GM12873 (cell line): ENCODE measurements around the gene KIF20B.

ENCODE experiments used
- TF ChIP-seq, protein P1 (sequence below): IDR thresholded peaks from 2 replicates; pipeline ENCODE4 v1.5.1; 2012; ENCODE audit warnings: low read depth, mild to moderate bottlenecking, moderate library complexity, low read length, control low read depth; ENCODE audit not compliant: insufficient read depth; ENCODE audit errors: missing control alignments

KIF20B gene

DNA sequence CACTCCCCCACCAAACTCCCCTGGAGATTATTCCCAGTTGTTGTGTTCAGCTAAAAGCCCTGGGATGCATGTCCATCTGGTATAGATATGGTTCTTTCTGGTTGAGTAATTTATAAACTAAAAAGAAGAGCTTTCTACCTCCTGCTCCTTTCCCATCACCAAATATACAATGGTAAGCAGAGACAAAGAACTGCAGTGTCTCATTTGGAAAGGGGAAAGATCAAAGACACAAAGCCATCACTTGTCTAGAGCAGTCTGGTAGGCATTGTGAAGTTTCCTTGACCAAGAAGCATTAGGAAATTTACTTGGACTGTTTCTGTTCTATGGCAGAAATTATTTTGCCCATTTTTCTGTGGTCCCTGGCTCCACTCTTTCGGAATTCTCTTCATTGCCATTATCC lies 31.4 kb upstream of the KIF20B start:
- TF ChIP-seq, protein P1, sequence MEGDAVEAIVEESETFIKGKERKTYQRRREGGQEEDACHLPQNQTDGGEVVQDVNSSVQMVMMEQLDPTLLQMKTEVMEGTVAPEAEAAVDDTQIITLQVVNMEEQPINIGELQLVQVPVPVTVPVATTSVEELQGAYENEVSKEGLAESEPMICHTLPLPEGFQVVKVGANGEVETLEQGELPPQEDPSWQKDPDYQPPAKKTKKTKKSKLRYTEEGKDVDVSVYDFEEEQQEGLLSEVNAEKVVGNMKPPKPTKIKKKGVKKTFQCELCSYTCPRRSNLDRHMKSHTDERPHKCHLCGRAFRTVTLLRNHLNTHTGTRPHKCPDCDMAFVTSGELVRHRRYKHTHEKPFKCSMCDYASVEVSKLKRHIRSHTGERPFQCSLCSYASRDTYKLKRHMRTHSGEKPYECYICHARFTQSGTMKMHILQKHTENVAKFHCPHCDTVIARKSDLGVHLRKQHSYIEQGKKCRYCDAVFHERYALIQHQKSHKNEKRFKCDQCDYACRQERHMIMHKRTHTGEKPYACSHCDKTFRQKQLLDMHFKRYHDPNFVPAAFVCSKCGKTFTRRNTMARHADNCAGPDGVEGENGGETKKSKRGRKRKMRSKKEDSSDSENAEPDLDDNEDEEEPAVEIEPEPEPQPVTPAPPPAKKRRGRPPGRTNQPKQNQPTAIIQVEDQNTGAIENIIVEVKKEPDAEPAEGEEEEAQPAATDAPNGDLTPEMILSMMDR = no peak

DNA sequence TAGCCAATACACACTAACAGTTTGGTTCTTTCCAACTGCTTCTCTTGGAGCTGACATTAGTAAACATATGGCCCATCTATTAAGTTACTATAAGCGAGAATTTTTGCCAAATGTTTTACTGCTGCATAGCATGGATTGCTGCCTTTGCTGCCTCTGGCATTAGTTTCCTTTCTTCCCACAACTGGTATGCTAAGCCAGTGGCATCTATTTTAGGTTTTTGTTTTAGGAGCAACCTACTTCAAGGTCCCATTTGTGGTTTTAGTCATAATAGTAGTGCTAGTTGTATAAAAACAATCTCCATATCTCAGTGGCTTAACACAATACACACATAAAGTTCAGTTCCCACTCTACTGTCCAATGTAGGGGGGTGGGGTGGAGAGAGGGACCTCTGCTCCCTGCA lies 30.5 kb upstream of the KIF20B start:
- TF ChIP-seq, protein P1 = no peak

DNA sequence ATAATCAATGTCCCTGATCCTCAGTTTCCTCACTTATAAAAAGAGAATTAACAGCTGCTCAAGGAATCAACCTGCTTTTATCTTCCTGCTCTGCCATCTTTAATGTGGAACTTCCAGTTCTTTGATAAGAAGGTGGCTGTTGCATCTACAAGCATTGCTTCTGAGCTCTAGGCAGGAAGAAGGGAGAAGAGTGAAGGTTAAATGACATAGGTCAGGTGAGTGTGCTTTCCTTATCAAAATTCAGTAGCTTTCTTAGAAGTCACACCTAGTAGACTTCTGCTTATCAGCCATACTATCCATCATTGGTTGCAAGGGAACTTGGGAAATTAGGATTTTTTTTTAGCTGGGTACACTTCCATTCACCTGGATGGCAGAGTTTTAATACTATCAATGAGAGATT lies 24.0 kb upstream of the KIF20B start:
- TF ChIP-seq, protein P1 = no peak

DNA sequence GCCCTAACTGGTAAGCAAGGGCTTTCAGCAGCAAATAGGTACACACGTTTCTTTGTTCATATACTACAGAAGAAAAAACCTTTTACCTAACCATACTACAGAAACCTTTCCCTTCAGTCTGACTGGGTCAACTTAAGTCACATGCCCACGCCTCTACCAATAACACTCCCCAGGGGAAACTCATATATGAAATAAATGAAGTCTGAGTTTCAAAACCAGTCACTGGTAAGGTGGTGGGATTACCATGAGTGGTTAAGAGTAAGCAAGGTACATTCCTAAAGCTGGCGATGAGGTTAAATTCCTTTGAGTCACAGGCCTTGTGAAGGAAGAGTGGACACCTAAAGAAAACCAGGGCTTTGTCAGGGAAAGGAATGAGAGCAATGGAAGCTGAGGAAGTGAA lies 21.4 kb upstream of the KIF20B start:
- TF ChIP-seq, protein P1 = no peak

DNA sequence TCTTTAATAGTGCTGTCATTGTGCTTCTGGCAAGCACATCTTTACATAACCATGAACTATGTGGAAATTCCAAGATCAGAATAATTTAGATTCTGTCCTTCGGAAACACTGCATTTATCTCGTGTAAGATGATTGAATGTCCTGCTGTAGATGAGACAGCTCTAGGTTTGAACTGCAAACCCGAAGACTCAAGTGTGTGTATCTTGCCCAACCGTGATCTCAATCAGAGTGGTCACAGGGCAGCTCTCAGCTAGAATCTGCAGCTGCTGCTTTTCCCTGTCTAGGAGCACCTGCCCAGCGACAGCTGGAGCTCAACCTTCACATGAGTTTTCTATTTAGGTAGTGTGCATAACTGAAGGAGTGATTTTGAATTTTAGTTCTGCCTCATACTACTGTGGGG lies 17.5 kb upstream of the KIF20B start:
- TF ChIP-seq, protein P1 = no peak

DNA sequence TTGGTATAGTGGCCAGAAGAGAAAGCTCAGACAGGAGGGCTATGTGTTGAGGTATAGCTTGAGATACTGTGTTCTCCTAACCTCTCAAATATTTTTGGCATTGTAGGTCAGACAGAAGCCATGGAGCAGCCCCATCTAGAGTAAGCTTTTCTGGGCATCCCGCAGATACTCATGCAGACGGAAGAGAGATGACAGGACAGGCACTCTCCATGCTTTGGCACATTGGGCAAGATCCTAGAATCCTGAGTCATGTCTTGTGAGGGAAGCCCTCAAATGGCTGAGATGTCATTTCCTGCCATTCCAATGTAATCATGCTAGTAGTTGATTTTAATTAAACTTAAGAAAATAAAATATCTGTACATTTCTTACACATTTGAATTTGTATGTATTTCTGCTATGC lies 16.8 kb upstream of the KIF20B start:
- TF ChIP-seq, protein P1 = no peak

DNA sequence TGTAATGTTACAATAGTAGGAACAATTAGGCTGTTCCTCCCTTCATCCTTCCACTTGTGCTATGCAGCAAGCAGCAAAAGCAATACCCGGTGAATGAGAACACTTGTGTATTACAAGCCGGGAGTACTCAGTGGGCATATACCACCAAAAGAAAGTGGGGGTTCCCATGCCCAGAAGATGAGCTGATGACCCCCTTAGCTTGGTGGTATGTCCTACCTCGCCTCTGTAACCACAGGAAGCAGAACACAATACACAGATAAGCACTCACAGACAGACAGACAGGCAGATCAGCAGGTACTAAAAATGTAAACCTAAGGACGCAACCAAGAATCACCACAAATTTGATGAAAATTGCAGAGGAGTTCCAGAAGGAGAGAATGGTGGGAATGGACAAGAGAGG lies 15.5 kb upstream of the KIF20B start:
- TF ChIP-seq, protein P1 = no peak
